Neuron (in vitro differentiated cells): Measurements from ENCODE around the gene AAK1.

Source experiments
- H2AFZ ChIP-seq: one replicate; pipeline ENCODE4 v1.6.1; 2013; ENCODE audit warnings: low read depth, mild to moderate bottlenecking, inconsistent platforms, low read length, moderate library complexity
- H3K27me3 ChIP-seq: one replicate; pipeline ENCODE4 v1.6.1; 2013; ENCODE audit warnings: low read length; ENCODE audit not compliant: insufficient read depth
- H3K36me3 ChIP-seq: one replicate; pipeline ENCODE4 v1.6.1; 2013; ENCODE audit warnings: low read length; ENCODE audit not compliant: insufficient read depth
- H3K4me1 ChIP-seq: one replicate; pipeline ENCODE4 v1.6.1; 2013; ENCODE audit warnings: low read length; ENCODE audit not compliant: insufficient read depth
- H3K4me3 ChIP-seq: 2 replicates; pipeline ENCODE4 v1.5.1; 2013; ENCODE audit warnings: mild to moderate bottlenecking, low read length, moderate library complexity
- H3K9me3 ChIP-seq: one replicate; pipeline ENCODE4 v1.6.1; 2013; ENCODE audit warnings: low read length

AAK1 gene

GRCh38 chr2:69514406-69514805 is 129.1 kb downstream of the AAK1 start:
- Histone ChIP-seq H3K9me3 (peaks cover 3% of the 10 kb centered on the region), H3K27me3 (no peaks in the 10 kb centered on the region), H3K4me3 (no peak overlapping the region), H2AFZ (no peak overlapping the region), H3K36me3 (peaks cover 62% of the 10 kb centered on the region), H3K4me1 (peaks cover 3% of the 10 kb centered on the region)

DNA sequence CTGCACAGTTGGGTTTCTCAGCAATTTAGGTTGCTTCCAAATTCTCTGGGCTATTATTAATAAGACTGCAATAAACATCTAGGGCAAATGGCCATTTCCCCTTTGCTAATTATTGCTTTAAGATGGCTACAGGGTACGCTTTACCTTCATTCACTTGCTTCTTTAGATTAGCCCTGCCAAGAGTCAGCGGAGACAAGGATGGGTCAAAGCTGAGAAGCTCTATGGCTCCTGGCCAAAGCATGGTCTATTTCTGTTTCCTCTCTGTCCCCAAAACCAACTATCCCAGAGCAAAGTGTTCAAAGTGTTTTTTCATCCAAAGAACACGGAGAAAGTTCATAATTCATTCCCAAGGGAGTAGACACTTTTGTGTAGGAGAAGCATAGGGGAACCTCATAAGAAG is 131.1 kb downstream of the AAK1 start:
- Histone ChIP-seq H3K36me3 (peaks cover 58% of the 10 kb centered on the region), H3K27me3 (no peaks in the 10 kb centered on the region), H3K4me3 (no peak overlapping the region), H3K4me1 (peaks cover 3% of the 10 kb centered on the region), H2AFZ (no peak overlapping the region), H3K9me3 (peaks cover 3% of the 10 kb centered on the region)

GRCh38 chr2:69510204-69510603 is 133.3 kb downstream of the AAK1 start:
- peaks cover 68% of the 10 kb centered on the region for H3K36me3 ChIP-seq

GRCh38 chr2:69509750-69510140 is 133.8 kb downstream of the AAK1 start:
- H2AFZ ChIP-seq: no peak overlapping the region
- peaks cover 3% of the 10 kb centered on the region for H3K9me3 ChIP-seq
- H3K4me3 ChIP-seq: no peak overlapping the region
- peaks cover 3% of the 10 kb centered on the region for H3K4me1 ChIP-seq
- no peaks in the 10 kb centered on the region for H3K27me3 ChIP-seq
- peaks cover 72% of the 10 kb centered on the region for H3K36me3 ChIP-seq

More at GRCh38 chr2:69510204-69510603, 133.3 kb downstream of the AAK1 start:
- Histone ChIP-seq H2AFZ (no peak overlapping the region), H3K4me3 (no peak overlapping the region), H3K27me3 (no peaks in the 10 kb centered on the region), H3K9me3 (peaks cover 3% of the 10 kb centered on the region), H3K4me1 (peaks cover 3% of the 10 kb centered on the region)

DNA sequence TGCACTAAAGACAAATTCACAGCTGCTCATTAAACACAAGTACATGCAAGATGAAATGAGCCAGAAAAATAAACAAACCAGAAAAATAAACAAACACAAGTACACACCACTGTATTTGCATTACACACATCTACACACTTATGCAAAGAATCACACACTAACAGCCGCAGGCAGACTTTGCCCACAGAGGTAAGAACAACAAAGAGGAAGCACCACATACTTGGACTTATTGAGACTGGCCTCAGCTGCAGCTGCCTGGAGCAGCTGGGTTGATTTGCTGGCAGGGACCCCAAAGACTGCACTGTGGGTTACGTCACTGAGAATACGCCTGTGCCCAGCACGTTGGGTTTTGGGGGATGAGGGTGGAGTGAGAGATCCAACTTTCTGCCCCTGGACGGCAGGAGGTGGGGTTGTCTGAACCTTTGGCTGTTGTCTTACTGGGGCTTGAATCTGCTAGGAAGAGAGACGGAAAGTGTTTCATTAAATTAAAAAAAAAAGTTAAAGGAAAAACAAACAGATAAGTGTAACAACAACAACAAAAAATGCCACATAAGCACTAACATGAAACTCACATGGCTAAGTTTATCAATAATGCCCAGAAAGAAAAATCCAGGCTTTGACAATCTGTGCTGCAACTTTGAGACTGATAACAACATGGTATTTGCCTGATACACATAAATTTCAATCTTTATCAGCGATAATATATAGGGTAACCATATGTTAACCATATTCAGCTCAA is 134.4 kb downstream of the AAK1 start:
- H3K27me3 ChIP-seq: no peaks in the 10 kb centered on the region
- H3K4me1 ChIP-seq: no peaks in the 10 kb centered on the region
- H2AFZ ChIP-seq: no peak overlapping the region
- H3K36me3 ChIP-seq: peaks cover 68% of the 10 kb centered on the region
- peaks cover 3% of the 10 kb centered on the region for H3K9me3 ChIP-seq
- no peak overlapping the region for H3K4me3 ChIP-seq

GRCh38 chr2:69505710-69506109 is 137.8 kb downstream of the AAK1 start:
- Histone ChIP-seq H3K4me3 (no peak overlapping the region), H3K4me1 (no peaks in the 10 kb centered on the region), H3K36me3 (peaks cover 41% of the 10 kb centered on the region)

GRCh38 chr2:69501301-69501700 is 142.2 kb downstream of the AAK1 start:
- Histone ChIP-seq H3K27me3 (no peaks in the 10 kb centered on the region), H3K36me3 (peaks cover 23% of the 10 kb centered on the region), H2AFZ (no peak overlapping the region), H3K9me3 (no peaks in the 10 kb centered on the region), H3K4me1 (no peaks in the 10 kb centered on the region), H3K4me3 (no peak overlapping the region)

More at GRCh38 chr2:69505710-69506109, 137.8 kb downstream of the AAK1 start:
- no peak overlapping the region for H2AFZ ChIP-seq
- no peaks in the 10 kb centered on the region for H3K27me3 ChIP-seq
- no peaks in the 10 kb centered on the region for H3K9me3 ChIP-seq

- H3K36me3 ChIP-seq: peaks cover 12% of the 10 kb centered on the region
- H2AFZ ChIP-seq: no peak overlapping the region
- no peak overlapping the region for H3K4me3 ChIP-seq
- H3K27me3 ChIP-seq: no peaks in the 10 kb centered on the region
- peaks cover 9% of the 10 kb centered on the region for H3K4me1 ChIP-seq
- no peaks in the 10 kb centered on the region for H3K9me3 ChIP-seq
Measured at GRCh38 chr2:69499966-69500365, 143.6 kb downstream of the AAK1 start.

DNA sequence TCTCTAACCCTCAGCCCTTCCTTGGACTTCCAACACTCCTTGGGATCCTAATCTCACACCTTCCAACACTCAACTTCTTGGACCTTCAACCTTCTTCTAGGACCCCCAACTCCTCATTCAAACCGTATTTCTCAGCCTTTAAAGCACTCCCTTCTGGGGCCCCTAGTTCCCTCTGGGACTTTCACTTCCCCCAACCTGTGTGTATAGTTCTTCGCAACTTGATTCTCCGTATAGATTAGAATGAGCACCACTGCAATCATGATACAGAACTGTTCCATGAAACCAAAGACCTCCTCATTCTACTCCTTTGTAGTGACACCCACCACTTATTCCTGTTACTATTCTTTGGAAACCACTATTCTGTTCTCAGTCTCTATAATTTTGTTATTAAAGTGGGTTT is 144.3 kb downstream of the AAK1 start:
- Histone ChIP-seq H3K4me3 (no peak overlapping the region), H2AFZ (no peak overlapping the region), H3K36me3 (peaks cover 9% of the 10 kb centered on the region), H3K9me3 (no peaks in the 10 kb centered on the region), H3K4me1 (peaks cover 17% of the 10 kb centered on the region), H3K27me3 (no peaks in the 10 kb centered on the region)

DNA sequence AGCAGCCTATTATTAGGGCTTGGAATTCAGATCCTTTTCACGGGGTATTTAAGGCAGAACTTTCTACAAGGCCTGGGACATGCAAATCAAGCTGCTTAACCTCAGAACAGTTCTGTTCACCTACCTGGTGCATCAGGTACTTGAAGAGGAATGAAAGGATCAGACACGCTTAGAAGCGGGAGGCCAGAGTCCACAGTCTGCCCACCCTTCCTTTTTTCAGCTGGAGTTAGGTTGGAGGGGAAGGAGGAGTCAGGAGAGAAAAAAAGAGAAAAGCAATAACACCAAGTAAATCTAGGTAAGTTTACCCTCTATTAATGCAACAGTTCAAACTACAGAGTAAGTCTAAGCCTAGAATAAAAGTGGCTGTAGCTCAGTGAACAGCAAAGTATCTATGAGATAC is 147.7 kb downstream of the AAK1 start:
- peaks cover 27% of the 10 kb centered on the region for H3K4me1 ChIP-seq
- H3K27me3 ChIP-seq: no peaks in the 10 kb centered on the region
- peaks cover 8% of the 10 kb centered on the region for H3K36me3 ChIP-seq
- no peak overlapping the region for H2AFZ ChIP-seq
- H3K9me3 ChIP-seq: no peaks in the 10 kb centered on the region
- no peak overlapping the region for H3K4me3 ChIP-seq

DNA sequence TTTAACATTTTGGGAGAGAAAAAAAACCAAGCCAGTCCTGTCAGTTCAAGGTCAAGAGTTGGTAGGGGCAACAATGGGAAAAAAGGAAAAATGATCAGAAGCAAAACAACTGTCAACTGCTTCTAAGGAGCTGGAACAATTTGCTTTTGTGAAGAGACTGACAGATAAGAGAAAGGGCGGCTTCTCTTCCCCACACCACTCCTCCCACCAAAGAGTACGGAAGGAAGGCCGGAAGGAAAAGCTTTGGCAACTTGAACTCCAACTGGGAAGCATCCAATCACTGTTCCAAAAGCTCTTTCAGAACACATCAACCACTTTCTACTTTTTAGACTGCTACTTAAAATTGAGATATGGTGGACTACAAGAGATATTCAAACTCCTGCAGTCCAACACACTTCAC is 148.5 kb downstream of the AAK1 start:
- no peaks in the 10 kb centered on the region for H3K9me3 ChIP-seq
- no peak overlapping the region for H2AFZ ChIP-seq
- peaks cover 27% of the 10 kb centered on the region for H3K4me1 ChIP-seq
- no peak overlapping the region for H3K4me3 ChIP-seq
- no peaks in the 10 kb centered on the region for H3K27me3 ChIP-seq
- H3K36me3 ChIP-seq: peaks cover 6% of the 10 kb centered on the region

DNA sequence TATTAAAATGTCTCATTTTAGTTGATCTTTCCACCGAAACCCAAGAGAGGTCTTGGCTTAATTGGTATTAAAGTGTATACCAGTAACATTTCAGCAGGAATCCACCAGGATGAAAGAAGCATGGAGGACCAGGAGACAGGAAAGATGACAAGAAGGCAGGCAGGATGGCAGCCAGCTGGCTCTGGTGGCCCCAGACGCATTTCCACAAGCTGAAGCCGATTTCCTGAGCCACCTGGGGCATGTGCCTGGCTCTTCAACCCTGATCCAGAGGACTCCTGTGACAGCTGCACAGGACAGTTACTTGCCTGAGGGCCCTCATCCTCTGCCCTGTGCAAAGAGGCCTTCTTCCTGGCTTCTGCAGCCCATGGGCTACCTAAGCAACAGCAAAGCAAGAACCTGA is 149.4 kb downstream of the AAK1 start:
- Histone ChIP-seq H3K9me3 (no peaks in the 10 kb centered on the region), H3K4me1 (peaks cover 27% of the 10 kb centered on the region), H2AFZ (no peak overlapping the region), H3K36me3 (peaks cover 6% of the 10 kb centered on the region), H3K27me3 (no peaks in the 10 kb centered on the region), H3K4me3 (no peak overlapping the region)

DNA sequence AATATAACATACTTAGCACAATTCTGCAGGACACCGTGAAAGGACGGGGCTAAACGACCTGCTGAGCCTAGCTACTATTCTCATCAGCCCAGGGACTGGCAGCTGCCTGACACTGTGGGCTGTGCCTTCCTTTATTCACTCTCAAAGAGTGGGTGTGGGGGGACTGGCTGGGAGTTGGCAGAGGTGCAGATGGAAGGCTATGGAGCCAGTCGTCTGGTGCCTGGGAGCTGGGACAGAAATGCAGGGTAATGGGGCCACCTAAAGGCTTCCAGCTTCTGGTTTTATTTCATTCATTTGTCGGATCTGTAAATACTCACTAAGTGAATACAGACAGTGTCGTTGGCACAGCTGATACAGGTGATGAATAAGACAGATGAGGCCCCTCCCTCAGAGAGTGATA is 150.3 kb downstream of the AAK1 start:
- peaks cover 27% of the 10 kb centered on the region for H3K4me1 ChIP-seq
- H3K9me3 ChIP-seq: no peaks in the 10 kb centered on the region

DNA sequence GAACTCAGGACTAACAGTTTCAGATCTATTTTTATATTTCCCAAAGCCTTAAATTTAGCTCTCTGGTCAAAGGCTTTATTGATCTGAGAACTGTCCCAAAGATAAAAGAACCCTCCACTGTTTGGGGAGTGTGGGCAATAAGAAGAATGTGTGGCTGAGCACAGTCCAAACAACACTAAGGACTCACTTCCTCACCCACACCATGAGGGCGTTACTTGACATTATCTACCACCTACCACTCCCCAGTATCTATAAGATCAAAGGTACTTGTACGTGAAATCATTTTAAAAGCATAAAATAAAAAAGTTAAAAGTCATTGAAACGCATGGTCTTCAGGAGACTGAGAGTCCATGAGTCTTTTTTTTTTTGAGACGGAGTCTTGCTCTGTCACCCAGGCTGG is 151.7 kb downstream of the AAK1 start:
- H2AFZ ChIP-seq: no peak overlapping the region
- peaks cover 27% of the 10 kb centered on the region for H3K4me1 ChIP-seq
- no peak overlapping the region for H3K4me3 ChIP-seq
- peaks cover 5% of the 10 kb centered on the region for H3K36me3 ChIP-seq
- no peaks in the 10 kb centered on the region for H3K27me3 ChIP-seq
- no peaks in the 10 kb centered on the region for H3K9me3 ChIP-seq

More for the DNA sequence above, 150.3 kb downstream of the AAK1 start:
- Histone ChIP-seq H2AFZ (no peak overlapping the region), H3K36me3 (peaks cover 5% of the 10 kb centered on the region), H3K27me3 (no peaks in the 10 kb centered on the region), H3K4me3 (no peak overlapping the region)
